ENCODE measurements around the gene RILPL2. TPM values are rescaled to one million over a fixed set of nuclear protein-coding genes. Genes with fewer than 3 reads are reported as not detected.
"Not testable (repeated sequence)": the region's sequence is repeated elsewhere in the genome, so short reads cannot be mapped to it uniquely, and the experiment has no call there.

The RILPL2 gene
- total RNA-seq, 2 experiments from 2014 or later = 5.3 to 5.5 TPM

GRCh38 chr12:123445388-123446332 lies 9.2 kb upstream of the RILPL2 start:
- Mint-ChIP-seq H3K27me3 (no peaks in the 10 kb centered on the region), H3K4me3 (no peak overlapping the region), H3K9me3 (no peaks in the 10 kb centered on the region), H3K36me3 (no peaks in the 10 kb centered on the region), H3K4me1 (peaks cover 18% of the 10 kb centered on the region), H3K27ac (no peak overlapping the region)
- POLR2A ChIA-PET = interaction anchor here (0.7 kb wide), 2 partner anchors 17 to 51 kb away, joined by 3 read pairs; no protein-coding TSS in a partner anchor
- no peak for DNase-seq
- no peak for ATAC-seq (ENCODE audit: low read depth)

GRCh38 chr12:123444092-123445026 lies 7.9 kb upstream of the RILPL2 start:
- Mint-ChIP-seq H3K4me1 (peaks cover 15% of the 10 kb centered on the region), H3K9me3 (no peaks in the 10 kb centered on the region), H3K36me3 (no peaks in the 10 kb centered on the region), H3K4me3 (no peak overlapping the region), H3K27me3 (no peaks in the 10 kb centered on the region), H3K27ac (no peak overlapping the region)
- DNase-seq = no peak
- POLR2A ChIA-PET = no interaction called here
- no peak for ATAC-seq (ENCODE audit: low read depth)

- DNase-seq (no peak), ATAC-seq (ENCODE audit: low read depth) (no peak)
- Mint-ChIP-seq H3K36me3 (no peaks in the 10 kb centered on the region), H3K4me3 (no peak overlapping the region), H3K27me3 (no peaks in the 10 kb centered on the region), H3K27ac (no peak overlapping the region), H3K4me1 (peaks cover 4% of the 10 kb centered on the region), H3K9me3 (no peaks in the 10 kb centered on the region)
- POLR2A ChIA-PET = no interaction called here
Measured at GRCh38 chr12:123442774-123443173, 6.3 kb upstream of the RILPL2 start.

- no peaks in the 10 kb centered on the region for H3K36me3 Mint-ChIP-seq
- H3K4me3 Mint-ChIP-seq = no peak overlapping the region
- peaks cover 5% of the 10 kb centered on the region for H3K4me1 Mint-ChIP-seq
- POLR2A ChIA-PET = no interaction called here
- no peak overlapping the region for H3K27ac Mint-ChIP-seq
- DNase-seq = no peak
- H3K27me3 Mint-ChIP-seq = no peaks in the 10 kb centered on the region
- H3K9me3 Mint-ChIP-seq = no peaks in the 10 kb centered on the region
- ATAC-seq (ENCODE audit: low read depth) = no peak
Measured at GRCh38 chr12:123441523-123442164, 5.2 kb upstream of the RILPL2 start.

DNA sequence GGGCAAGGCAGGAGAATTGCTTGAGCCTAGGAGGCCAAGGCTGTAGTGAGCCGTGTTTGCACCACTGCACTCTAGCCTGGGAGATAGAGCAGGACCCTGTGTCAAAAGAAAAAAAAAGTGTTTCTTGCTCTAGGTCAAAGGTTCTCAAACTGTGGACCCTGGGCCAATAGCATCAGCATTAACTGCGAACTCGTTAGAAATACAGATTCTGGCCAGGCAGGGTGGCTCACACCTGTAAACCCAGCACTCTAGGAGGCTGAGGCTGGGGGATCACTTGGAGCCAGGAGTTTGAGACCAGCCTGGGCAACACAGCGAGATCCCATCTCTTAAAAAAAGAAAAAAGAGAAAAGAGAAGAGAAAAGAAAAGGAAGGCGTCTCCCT lies 858 bp downstream of the RILPL2 start:
- POLR2A ChIA-PET = interaction anchor here (0.6 to 3.7 kb wide), 6 partner anchors 8 to 307 kb away, joined by 3 to 19 read pairs (median 5); partner anchors contain the start of genes DDX55, MPHOSPH9 and MTRFR
- Mint-ChIP-seq H3K36me3 (peaks cover 3% of the 10 kb centered on the region), H3K27ac (peak overlapping the region; percentile 93), H3K27me3 (no peaks in the 10 kb centered on the region), H3K4me1 (peaks cover 33% of the 10 kb centered on the region), H3K4me3 (peak overlapping the region; percentile 99), H3K9me3 (no peaks in the 10 kb centered on the region)
- ATAC-seq (ENCODE audit: low read depth) (no peak), DNase-seq (no peak)

DNA sequence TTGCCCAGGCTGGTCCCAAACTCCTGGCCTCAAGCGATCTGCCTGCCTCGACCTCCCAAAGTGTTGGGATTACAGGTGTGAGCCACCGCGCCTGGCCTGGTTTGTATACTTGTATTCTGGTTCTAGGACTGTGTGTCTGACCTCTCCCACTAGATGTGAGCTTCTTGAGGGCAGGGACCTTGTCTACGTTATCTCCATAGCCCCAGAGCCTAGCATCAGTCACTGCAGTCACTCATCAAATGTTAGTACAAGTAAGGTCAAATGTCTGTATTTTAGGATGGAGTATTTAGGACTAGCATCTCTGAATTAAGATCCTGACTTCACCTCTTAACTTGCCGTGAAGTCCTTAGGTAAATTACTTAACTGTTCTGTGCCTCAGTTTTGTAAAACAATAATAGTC lies 2.9 kb downstream of the RILPL2 start:
- Mint-ChIP-seq H3K4me3 (peak overlapping the region; percentile 54), H3K36me3 (peaks cover 14% of the 10 kb centered on the region), H3K4me1 (peaks cover 38% of the 10 kb centered on the region), H3K27me3 (no peaks in the 10 kb centered on the region), H3K9me3 (no peaks in the 10 kb centered on the region), H3K27ac (peak overlapping the region; percentile 23)
- no peak for ATAC-seq (ENCODE audit: low read depth)
- POLR2A ChIA-PET = interaction anchor here (1.0 to 2.4 kb wide), 2 partner anchors 15 to 25 kb away, joined by 3 to 6 read pairs; partner anchors contain the start of gene SNRNP35
- no peak for DNase-seq

GRCh38 chr12:123431951-123432817 lies 4.3 kb downstream of the RILPL2 start:
- not testable (repeated sequence) for ATAC-seq (ENCODE audit: low read depth); H3K27me3 Mint-ChIP-seq; DNase-seq; H3K9me3 Mint-ChIP-seq
- Mint-ChIP-seq H3K27ac (peak overlapping the region; percentile 55), H3K4me1 (peaks cover 43% of the 10 kb centered on the region), H3K4me3 (peak overlapping the region; percentile 60), H3K36me3 (peaks cover 14% of the 10 kb centered on the region)
- POLR2A ChIA-PET = interaction anchor here (0.7 to 2.4 kb wide), 4 partner anchors 17 to 151 kb away, joined by 3 to 6 read pairs (median 4); partner anchors contain the start of gene SNRNP35

- peaks cover 33% of the 10 kb centered on the region for H3K4me1 Mint-ChIP-seq
- H3K27ac Mint-ChIP-seq = peak overlapping the region; percentile 56
- not testable (repeated sequence) for H3K9me3 Mint-ChIP-seq; DNase-seq; H3K4me3 Mint-ChIP-seq; ATAC-seq (ENCODE audit: low read depth); H3K27me3 Mint-ChIP-seq
- peaks cover 22% of the 10 kb centered on the region for H3K36me3 Mint-ChIP-seq
- POLR2A ChIA-PET = interaction anchor here (0.5 kb wide), 1 partner anchor 17 kb away, joined by 3 read pairs; no protein-coding TSS in a partner anchor
Measured at GRCh38 chr12:123429101-123429500, 7.4 kb downstream of the RILPL2 start.

DNA sequence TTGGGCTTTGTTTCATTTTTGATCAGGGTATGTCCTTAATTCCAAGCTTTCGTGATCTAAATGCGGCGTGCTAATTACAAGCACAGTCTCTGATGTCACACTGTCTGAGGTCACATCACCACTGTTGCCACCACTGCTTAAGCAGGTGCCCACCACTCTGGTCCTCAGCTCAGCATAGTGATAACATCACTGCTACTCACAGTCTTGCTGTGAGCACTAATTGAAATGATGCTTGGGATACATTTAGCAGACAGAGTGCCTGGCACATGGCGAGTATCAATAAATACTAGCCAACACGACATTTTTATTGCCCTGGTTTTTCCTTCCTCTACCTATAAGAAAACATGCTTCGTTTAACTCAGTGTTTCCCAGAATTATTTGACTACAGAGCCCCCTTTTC lies 7.9 kb downstream of the RILPL2 start:
- no peak for DNase-seq
- H3K4me3 Mint-ChIP-seq = no peak overlapping the region
- peaks cover 30% of the 10 kb centered on the region for H3K4me1 Mint-ChIP-seq

DNA sequence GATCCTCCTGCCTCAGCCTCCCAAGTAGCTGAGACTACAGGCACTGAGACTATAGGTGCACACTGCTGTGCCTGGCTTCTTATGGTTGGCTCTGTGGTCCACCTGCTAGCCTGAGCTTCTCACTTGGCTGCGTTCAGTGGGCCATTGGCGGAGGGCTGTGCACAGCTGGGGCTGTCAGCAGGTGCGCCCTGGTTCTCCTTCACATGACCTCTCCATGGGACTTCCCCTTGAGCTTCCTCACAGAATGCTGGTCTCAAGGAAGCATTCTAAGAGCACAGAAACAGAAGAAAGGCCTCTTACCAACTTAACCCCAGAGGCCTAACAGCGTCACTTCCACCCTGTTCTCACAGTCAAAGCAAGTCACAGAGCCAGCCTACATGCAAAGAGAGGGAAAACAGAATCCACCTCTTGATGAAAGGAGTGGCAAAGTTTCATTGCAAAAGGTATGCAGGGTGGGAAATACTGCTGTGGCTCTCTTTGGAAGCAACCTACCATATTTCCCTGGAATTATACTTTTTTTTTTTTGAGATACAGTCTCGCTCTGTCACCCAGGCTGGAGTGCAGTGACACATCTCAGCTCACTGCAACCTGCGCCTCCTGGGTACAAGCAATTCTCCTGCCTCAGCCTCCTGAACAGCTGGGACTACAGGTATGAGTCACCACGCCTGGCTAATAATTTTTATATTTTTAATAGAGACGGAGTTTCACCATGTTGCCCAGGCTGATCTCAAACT lies 9.3 kb downstream of the RILPL2 start:
- POLR2A ChIA-PET = interaction anchor here (0.8 to 1.5 kb wide), 5 partner anchors 9 to 64 kb away, joined by 3 to 9 read pairs (median 5); partner anchors contain the start of genes KMT5A and RILPL2
- peaks cover 20% of the 10 kb centered on the region for H3K4me1 Mint-ChIP-seq
- no peaks in the 10 kb centered on the region for H3K27me3 Mint-ChIP-seq
- no peak for DNase-seq
- peak; percentile 85 for ATAC-seq (ENCODE audit: low read depth)
- H3K9me3 Mint-ChIP-seq = no peaks in the 10 kb centered on the region
- H3K27ac Mint-ChIP-seq = peak overlapping the region; percentile 82
- peaks cover 33% of the 10 kb centered on the region for H3K36me3 Mint-ChIP-seq
- H3K4me3 Mint-ChIP-seq = peak overlapping the region; percentile 37

More for the DNA sequence above, 7.9 kb downstream of the RILPL2 start:
- ATAC-seq (ENCODE audit: low read depth) = no peak
- H3K27me3 Mint-ChIP-seq = no peaks in the 10 kb centered on the region
- POLR2A ChIA-PET = interaction anchor here (0.5 kb wide), 1 partner anchor 18 kb away, joined by 3 read pairs; no protein-coding TSS in a partner anchor
- peaks cover 27% of the 10 kb centered on the region for H3K36me3 Mint-ChIP-seq
- H3K27ac Mint-ChIP-seq = peak overlapping the region; percentile 82
- no peaks in the 10 kb centered on the region for H3K9me3 Mint-ChIP-seq

- no peaks in the 10 kb centered on the region for H3K27me3 Mint-ChIP-seq
- POLR2A ChIA-PET = interaction anchor here (0.5 to 0.7 kb wide), 2 partner anchors 14 to 39 kb away, joined by 3 to 8 read pairs; no protein-coding TSS in a partner anchor
- H3K9me3 Mint-ChIP-seq = no peaks in the 10 kb centered on the region
- no peaks in the 10 kb centered on the region for H3K4me1 Mint-ChIP-seq
- ATAC-seq (ENCODE audit: low read depth) (no peak), DNase-seq (no peak)
- H3K4me3 Mint-ChIP-seq = no peak overlapping the region
- no peak overlapping the region for H3K27ac Mint-ChIP-seq
- H3K36me3 Mint-ChIP-seq = peaks cover 30% of the 10 kb centered on the region
Measured at GRCh38 chr12:123421314-123421713, 15.2 kb downstream of the RILPL2 start.
